HG02840 (cell line): ENCODE results near the gene REEP2.
A peak's percentile ranks its signal among the peaks of the same experiment; 100 is the strongest.

Experiments
- ATAC-seq: cut with Tn5 transposase; IDR thresholded peaks from one replicate; pipeline ENCODE4 v1.9.1; 2021; ENCODE audit warnings: mild to moderate bottlenecking, moderate library complexity, moderate number of reproducible peaks; ENCODE audit not compliant: unreplicated experiment, low FRiP score

REEP2 gene

DNA sequence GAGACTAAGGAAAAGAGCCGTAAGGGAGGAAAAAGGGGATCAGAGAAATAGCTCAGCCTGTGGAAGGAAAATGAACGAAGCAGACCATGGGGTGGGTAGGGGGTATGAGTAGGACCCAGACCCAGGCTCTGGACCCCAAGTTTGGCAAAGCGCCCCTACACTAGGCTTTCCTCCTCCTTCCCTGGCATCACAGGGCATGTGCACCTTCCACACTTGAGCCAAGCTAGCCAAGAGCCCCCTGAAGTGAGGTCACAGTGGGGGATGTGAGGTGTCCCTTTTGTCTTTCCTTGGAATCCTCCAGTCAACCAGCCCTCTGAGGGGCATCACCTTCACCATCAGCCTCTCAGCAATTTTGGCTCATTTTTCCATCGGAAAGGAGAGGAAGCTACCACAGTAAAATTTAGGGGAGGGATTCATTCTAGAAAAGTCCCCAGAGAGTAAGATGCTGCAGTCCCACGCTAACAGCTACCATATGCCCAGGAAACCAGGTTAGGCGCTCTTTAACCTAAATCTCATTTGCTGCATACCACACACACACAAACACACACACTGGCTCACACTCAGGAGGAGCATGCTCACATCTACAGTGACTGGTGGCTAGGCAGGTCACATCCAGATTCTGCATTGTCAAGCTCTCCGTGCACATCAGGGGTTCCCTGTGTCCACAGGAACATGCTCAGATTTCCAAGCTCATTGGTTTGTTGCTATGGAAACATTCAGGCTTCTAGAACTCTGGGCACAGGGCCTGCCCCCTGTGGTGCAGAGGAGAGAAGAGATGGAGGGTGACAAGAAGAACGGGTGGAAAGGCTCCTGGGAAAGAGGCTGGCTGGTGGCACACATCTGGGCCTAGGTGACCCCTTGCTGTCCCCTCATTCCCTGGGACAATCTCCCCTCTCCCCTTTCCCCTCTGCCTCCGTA is 9.9 kb downstream of the REEP2 start:
- no peak for ATAC-seq

DNA sequence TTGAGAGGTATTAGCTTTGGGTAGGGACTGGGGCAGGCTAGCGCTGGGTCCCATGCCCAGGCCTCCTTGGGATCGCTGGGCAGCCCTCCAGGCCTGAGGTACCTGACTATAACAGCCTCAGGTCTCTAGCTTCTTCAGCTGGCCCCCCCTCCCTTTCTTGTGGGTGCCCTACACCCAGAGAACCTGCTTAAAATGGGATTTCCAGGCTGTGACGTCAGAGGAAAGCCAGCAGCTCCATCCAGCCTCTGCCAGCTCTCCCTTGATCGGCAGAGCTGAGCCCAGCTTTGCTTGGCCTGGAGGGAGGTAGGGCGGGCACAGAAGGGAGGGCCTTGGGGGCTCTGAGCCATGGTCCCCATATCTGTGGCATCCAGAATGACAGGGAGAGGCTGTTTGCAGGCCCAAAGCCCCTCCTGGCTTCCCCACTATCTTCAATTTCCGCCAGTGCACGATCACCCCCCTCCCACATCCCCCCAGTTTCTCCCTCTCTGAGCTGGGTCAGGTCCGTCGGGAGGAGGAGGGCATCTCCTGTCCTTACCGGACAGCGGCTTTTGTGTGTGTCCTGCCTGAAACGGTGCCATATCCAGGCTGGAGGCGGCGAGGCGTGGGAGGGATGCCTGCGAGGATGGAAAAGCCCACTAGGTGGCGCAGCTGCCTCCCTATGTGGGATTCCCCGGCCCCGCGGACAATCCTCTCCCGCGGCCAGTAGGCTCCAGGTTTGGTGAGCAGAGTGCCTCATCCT is 10.8 kb downstream of the REEP2 start:
- no peak for ATAC-seq

DNA sequence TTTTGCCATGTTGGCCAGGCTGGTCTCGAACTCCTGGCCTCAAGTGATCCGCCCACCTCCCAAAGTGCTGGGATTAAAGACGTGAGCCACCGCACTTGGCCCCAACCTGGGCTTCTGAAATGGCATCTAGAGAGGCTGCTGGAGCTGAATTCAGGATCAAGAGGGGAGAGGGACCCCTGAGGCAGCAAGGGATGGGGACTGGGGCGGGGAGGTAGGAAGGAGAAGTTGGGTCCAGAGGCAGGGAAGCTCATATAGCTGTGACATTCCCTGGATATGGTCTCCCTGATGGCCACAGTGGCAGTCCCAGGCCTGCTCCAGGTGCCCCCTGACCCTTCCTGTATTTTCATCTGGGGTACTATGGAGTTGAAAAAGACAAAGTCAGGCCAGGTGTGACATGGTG is 12.1 kb downstream of the REEP2 start:
- no peak for ATAC-seq

DNA sequence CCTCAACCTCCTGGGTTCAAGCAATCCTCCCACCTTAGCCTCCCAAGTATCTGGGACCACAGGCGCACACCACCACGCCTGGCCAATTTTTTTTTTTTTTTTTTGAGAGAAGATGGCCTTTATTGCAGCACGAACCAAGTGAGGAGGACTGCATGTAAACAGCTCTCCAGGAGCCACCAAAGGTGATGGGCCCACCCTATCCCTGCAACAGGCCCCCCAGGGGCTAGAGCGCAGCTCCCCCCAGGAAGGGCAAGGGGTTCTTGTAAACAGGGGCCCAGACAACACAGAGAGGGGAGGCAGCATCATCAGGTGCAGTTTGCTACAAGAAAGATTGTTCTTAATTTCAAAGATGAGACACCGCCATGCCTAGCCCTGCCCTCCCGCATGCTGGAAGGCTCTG is 13.9 kb downstream of the REEP2 start:
- ATAC-seq: no peak

DNA sequence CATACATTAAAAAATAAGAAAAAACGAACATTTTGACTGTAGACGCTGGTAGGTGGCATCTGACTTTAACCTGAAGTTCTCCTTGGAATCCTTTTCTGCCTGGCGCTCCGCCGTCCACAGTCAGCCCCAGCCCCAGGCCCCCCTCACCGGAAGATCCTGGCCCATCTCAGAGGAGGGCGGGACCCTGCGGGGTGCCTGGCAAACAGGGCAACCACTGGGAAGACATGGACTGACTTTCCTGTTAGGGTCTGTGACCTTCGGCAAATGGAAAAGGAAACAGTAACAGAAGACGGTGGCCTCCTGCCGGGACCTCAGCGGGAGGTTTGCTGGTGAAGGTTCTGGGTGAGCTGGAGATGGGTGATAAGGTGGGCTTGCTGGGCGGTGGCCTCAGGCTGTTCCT is 14.7 kb downstream of the REEP2 start:
- no peak for ATAC-seq

DNA sequence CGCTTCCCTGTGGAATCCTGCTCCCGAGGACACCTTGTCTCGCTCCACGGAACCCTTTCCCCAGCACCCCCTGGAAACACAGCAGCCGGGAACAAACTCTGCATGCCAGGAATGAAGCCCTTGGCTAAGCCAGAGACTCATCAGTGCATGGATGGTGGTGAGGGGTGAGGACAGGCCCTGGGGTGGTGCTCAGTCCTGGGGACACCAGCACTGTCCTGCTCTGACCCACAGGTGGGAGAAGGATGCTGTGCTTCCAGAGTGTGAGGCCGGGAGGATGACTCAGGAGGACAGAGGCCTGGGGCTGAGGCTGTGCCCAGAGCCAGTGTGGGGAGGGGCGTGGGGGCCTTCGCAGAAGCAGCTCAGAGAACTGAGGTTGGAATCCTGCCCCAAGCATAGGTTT is 15.3 kb downstream of the REEP2 start:
- ATAC-seq: no peak

DNA sequence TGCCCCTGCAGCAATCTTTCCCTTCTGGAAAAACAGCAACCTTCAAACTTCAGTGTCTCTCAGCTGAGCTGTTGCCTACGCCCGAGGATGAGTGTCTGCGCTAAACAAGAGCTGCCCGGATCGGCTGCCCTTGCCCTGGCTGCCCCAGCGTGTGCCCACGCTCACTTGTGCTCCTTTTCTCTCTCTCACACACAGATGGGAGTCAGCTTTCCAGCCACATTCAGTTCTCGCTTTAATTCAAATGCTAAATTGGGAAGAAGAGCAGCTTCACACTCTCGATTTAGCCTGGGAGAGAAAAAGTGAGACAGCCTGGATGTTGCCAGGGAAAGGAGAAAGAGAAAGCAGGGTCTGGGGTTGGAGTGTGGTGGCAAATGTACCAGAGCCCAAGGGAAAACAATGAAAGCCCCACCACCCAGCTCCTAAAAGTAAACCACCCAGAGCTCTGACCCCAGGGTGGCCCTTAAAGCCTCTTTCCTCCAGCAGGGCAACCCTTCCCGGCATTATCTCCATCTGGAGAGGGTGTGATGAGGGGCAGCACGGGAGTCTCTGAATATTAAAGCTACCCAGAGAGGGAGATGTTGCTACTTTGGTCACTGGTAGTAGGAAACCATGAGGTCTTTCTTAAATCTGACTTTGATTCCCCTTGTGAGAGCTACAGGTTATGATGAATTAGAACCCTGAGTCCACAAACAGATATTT is 16.5 kb downstream of the REEP2 start:
- no peak for ATAC-seq

DNA sequence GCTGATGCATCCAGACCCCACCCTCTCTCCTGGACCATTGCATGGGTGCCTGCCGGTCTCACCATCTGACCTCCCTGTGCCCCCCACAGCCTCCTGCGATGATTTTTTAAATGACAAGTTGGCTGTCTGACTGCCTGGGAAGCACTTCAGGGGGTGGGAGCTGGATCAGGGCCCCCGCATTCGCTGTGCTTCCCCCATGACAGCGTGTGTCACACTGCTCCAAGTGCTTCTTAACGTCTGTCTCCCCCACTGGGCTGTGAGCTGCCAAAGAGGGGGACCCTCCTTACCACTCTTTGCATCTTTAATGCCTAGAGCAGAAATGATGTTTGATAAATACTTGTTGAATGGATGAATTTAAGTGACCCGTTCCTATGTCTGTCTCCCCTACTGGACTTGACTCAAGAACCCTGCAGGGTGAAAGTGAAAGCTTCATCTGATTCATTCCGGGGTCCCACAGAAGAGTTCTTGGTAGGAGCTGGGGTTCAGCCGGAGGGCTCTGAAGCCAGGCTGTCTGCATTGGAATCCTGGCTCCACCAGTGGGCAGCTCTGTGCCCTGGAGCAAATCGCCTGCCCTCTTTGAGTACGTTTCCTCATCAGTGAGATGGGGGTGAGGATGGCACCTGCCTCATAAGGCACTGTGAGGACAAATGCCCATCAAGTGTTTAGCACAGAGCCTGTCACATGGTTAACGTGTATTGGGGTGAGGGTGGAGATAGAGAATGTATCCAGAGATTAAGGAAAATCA is 18.8 kb downstream of the REEP2 start:
- ATAC-seq: no peak

DNA sequence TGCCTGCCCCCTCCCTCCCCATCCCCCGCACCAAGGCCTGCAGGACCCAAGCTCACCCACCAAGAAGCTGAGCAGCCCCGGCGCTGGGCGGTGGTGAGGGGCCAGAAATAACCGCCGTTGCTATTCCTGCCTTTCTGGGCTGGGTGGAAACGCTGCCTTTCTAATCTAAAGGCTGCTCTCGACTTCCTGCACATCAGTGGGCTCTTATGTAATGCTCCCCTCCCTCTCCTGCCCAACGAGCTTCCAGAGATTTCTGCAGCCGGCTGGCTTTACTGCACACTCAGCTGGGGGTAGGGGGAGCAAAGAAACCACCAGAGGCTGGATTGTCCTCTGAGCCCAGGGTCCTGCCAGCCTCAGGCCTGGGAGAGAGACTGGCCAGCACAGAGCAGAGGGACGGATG is 19.5 kb downstream of the REEP2 start:
- no peak for ATAC-seq

DNA sequence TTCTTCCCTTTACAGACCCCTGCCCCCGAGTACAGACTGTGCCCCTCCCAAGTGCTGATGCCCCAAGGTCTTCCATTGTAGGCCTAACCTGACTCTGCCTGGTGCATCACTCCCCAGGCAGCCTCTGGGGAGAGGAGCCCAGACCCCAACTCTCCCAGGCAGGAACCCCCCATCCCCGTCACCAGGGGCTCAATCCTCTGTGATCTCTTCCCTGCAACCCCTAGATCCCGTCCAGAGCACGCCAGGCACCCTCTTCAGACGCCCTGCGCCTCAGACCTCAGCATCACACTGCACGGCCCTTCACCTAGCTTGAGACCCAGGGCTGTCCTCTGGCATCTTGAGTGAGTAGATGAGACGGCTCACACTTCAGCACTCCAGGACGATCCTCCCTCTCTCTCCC is 20.0 kb downstream of the REEP2 start:
- no peak for ATAC-seq

DNA sequence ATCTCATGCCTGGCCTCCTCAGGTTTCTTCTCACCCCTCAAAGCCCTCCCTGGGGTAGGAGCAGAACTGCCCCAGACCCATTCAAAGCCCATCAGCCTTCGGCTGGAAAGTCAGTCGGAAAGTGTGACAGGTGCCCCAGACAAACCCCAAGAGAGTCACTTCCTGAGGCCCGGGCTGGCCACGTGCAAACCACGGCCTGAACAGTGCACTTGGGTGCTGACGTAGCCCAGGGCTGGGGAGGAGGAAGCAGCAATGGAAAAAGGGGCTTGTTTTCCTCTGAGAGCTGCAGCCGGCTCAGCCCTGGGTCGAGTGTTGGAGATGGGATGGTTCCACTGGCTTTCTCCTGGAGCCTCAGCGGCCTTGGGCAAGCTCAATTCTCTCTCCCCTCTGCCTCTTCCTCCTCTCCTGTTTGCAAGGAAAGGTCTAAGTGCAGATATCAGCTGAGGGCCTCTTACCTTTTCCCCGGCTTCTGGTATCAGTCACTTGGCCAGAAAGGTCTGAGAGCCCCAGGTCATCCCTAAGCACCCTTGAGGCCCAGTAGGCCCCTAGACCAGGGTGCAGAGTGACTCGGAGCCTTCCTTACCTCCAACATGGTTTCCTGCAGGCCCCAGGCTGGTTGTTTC is 20.6 kb downstream of the REEP2 start:
- ATAC-seq: no peak

DNA sequence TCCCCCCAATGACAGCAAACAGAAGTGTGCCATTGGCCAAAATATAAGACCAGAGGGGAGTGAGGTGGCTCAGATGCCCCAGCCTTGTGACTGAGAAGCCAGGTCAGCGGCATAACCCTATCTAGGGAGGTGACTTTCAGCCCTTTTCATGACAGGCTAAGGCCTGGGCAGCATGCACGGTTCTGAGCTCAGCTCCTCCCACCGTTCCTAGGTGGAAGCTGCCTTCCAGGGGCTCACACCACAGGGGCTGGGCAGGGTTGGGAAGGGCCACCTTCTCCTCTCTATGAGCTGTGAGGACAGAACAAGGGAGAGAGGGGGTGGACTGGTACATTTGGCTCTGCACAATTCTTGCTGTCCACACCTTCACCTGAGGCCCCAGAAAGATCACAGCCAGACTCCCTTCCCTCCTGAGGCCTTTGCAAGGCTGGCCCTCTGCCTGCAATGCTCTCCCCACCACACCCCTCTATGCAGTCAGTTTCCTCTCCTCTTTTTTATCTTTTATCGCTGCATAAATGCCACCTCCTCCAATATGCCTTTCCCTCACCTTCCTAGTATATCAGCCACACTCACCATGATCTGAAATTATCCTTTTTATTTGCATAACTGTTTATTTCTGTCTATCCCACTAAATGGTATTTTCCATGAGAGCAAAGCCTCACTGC is 21.3 kb downstream of the REEP2 start:
- no peak for ATAC-seq

DNA sequence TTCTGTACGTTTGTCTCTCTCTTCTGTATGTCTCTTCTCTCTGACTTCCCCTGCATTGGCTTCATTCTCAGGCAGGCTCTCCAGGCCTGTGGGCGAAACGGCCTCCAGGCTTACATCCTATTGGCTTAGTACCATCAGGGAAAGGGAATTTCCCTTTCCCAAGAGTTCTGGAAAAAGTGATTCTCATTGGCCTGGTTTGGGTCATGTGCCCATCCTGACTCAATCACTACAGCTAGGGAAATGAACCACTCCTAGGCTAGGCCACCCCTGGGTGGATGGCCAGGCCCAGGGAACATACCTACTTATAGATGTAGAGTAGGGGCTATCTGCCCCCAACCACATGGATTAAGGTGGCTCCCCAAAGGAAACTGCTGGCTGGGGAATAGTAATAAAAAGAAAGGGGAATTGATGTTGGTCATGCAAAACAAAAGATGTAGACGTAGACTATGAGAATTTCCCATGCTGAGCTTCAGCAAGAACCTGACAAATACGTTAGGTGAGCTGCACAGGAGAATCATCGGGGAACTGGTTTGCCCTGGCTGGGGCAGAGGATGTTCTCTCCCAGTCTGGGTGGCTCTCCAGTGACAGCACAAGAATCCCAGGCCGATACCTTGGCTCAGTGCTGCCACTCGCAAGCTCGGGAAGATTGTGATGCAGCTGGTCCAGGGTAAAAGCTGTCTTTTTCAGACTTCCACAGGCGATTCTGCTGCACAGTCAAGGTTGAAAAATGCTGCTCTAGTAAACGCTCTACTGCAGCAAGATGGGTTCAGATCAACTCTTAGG is 22.7 kb downstream of the REEP2 start:
- no peak for ATAC-seq

DNA sequence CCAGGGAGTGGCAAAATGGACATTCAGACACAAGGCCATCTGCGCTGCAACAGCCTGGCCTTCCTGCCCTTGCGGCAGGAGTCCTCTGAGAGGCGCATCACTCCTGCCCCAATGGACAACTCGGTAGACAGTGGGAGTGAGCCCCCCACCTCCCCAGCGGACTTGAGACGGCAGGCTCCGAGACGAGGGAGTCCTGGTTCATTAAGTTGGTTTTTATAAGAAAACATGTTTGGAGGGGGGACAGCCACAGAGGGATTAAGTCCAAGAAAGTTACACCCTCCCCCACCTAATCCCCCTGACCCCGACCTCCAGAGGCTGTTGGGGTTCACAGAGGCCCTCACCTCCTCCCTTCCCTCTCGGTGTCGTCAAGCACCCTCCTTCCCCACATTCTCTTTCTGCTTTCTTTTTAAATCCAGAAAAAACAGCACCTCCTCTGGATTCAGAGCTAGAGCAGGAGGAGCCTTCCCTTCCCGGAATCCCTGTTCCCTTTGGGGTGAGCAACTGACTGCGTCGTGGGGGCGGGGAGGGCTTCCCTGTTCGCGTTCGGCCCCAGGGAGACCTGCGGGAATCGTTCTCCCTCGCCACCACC is 24.7 kb downstream of the REEP2 start:
- no peak for ATAC-seq

DNA sequence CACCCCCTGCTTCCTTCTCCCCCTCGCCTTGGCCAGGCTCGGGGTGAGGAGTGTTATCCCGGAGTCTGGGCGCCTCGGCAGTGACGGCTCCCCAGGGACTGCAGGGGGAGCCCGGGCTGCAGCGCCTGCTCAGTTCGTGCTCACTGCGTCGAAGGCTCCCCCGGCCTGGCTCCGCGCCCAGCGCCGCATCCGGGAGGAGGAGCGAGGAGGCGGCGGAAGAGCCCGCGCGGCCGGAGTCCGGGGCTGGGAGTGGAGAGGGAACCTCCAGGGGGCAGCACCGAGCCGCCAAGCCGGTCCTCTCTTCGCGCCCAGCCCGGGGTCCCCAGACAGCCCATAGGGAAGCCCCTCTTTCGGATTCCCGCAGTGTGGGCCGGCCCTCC is 25.1 kb downstream of the REEP2 start:
- ATAC-seq: peak; percentile 43

DNA sequence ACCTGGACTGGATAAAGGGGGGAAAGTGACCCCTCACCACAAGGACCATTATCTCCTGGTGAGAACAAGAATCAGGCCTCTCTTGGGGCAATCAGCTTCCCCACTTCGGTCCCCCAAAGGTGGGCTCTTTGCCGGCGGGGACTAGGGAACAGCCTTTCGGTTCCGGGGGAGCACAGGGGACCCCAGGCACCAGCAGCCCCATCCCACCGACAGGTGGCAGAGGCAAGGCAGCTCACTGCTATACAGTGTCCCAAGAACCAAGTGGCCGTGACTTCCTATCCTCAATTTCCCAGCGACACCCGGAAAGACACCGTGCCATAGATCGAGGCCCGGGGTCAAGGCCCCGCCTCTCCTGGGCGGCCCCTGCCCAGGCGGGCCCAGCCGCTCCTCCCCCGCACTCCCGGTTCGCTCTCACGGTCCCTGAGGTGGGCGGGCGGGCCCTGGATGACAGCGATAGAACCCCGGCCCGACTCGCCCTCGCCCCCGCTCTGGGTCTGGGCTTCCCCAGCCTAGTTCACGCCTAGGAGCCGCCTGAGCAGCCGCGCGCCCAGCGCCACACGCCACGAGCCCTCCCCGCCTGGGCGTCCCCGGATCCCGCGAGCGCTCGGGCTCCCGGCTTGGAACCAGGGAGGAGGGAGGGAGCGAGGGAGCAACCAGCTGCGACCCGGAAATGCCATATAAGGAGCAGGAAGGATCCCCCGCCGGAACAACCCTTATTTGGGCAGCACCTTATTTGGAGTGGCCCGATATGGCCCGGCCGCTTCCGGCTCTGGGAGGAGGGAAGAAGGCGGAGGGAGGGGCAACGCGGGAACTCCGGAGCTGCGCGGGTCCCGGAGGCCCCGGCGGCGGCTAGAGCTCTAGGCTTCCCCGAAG is 25.8 kb downstream of the REEP2 start:
- ATAC-seq: peak; percentile 72

DNA sequence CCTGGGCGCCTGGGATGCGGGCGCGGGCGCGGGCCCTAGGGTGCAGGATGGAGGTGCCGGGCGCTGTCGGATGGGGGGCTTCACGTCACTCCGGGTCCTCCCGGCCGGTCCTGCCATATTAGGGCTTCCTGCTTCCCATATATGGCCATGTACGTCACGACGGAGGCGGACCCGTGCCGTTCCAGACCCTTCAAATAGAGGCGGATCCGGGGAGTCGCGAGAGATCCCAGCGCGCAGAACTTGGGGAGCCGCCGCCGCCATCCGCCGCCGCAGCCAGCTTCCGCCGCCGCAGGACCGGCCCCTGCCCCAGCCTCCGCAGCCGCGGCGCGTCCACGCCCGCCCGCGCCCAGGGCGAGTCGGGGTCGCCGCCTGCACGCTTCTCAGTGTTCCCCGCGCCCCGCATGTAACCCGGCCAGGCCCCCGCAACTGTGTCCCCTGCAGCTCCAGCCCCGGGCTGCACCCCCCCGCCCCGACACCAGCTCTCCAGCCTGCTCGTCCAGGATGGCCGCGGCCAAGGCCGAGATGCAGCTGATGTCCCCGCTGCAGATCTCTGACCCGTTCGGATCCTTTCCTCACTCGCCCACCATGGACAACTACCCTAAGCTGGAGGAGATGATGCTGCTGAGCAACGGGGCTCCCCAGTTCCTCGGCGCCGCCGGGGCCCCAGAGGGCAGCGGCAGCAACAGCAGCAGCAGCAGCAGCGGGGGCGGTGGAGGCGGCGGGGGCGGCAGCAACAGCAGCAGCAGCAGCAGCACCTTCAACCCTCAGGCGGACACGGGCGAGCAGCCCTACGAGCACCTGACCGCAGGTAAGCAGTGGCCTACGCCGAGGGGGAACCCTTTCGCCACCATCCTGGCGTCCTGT is 26.6 kb downstream of the REEP2 start, which contains the start of gene EGR1:
EGR1 (plus strand) TSS at position 219 of the 864 bp plus-strand sequence; CDS start at position 502, 283 bp downstream.
- peak; percentile 59 for ATAC-seq
